NCI-H128 (cell line): Measurements from ENCODE around the gene PPP1R14C.

Experiments
- DNase-seq: peaks from one replicate; lab custom pipeline; 2025; ENCODE audit not compliant: unreplicated experiment; lab: John Stamatoyannopoulos, UW

Gene PPP1R14C

GRCh38 chr6:150189122-150189521, 46.3 kb downstream of the PPP1R14C start:
- no peak for DNase-seq

DNA sequence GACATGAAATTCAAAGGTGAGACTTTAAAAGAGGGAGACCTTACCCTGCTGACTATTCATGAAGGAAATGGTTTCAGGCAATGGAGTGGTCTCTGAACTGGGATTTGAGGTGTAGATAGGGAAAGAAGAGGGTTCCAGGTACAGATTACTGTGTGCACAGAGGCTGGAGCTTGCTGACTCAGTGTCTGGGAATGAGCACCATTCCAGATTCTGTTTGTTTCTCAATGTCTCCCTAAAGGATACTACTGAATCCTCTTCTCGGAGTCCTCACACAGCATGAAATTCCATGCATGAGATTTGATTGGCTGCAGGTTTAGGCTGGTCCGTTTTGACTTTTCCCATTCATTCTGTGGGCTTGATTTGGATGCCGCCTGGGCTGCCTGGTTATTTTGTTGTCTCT, 49.0 kb downstream of the PPP1R14C start:
- DNase-seq = no peak

GRCh38 chr6:150194195-150194594, 51.4 kb downstream of the PPP1R14C start:
- DNase-seq = no peak

GRCh38 chr6:150195996-150196417, 53.2 kb downstream of the PPP1R14C start:
- no peak for DNase-seq

DNA sequence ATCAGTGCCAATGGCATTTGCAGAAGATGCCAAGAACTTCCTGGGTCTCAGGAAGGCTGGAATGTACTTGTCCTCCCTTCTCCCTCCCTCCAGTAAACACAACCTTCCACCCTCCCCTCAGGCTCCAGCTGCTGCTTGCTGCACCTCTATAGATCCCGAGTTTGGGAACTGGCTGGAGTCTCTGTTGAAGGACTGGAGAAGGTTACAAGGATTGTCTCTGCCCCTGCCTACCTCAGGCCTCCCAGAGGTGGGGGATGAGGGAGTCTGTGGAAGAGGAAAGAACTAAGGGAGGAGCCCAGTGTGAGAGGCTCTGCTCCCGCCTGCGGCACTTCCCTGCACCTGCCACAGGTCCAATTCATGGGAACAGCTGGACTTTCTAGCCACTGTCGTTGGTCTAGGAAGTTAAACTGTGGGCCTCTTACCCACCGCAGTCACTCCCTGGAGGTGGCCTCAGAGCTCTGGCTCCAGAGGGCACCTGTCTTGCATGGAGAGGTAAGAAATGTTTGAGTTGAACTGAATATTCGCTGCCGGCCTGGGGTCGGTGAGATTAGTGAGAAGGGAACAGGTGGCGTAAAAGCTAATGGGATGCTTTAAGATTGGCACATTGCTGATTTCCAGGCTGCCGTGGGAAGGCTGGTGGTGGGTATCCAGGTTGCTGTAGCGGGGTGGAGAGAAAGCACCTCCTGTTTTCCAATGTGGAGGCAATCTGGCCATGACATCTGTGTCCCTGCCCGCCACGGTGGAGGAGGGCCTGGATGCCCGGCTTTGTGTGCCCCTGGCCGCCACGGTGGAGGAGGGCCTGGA, 54.3 kb downstream of the PPP1R14C start:
- no peak for DNase-seq

DNA sequence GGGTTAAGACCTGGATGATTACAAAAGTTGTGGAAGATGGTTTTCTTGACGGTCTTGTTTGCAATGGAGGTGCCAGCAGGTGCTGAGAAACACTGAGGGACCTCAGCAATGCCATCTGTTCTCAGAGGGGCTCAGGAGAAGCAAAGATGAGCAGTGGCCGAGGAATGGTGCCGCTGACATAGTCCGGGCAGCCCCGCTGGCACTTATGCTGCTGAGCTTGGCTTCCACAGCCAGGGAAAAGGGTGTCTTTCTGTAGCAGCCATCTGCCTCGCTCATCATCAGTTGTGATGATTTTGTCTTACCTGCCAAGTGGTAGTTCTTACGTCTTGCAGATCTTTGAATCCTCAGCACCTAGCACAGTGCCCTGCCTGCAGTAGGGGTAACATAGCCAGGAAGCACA, 55.7 kb downstream of the PPP1R14C start:
- DNase-seq = no peak

DNA sequence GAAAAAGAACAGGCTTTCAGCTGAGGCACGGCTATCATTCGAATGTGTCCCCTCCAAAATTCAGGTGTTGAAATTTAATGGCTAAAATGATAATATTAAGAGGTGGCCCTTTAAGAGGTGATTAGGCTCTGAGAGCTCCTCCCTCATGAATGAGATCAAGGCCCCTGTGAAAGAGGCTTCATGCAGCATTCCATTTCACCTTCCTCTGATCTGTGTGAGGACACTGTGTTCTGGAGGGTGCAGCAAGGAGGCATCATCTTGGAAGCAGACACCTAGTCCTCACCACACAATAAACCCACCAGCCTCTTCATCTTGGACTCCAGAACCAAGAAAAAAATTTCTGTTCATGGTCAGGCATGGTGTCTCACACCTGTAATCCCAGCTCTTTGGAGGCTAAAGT, 56.4 kb downstream of the PPP1R14C start:
- DNase-seq = no peak

DNA sequence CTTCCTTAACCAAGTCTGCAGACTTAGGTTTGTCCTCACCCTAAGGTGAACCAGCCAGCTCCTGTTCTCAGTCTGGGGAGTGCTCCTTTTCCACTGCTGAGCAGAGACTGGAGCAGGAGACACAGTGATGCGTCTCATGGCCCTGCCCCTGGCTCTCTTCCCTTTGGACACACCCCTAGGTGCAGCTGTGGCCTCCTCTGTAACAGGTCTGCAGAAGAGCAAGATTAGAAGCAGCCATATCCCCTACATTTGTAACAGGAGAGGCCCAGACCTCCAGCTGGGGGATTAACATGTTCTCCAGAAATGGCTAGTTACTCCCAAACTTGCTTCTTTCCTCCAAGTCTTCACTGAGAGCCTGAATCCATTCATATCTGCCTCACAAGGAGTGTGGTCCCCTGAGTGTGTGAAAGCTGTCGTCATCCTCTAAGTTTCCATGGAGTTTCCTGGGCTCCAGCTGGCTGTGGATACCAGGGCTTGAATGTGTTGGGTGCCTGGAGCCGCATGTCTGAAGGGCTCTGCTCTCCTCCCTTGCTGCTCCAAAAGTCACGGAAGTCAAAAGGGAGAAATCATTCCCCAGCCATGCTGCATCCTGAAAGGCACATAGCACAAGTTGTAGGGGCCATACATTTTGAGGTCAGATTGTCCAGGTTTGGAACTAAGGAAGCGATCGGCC, 57.7 kb downstream of the PPP1R14C start:
- no peak for DNase-seq

GRCh38 chr6:150201285-150201684, 58.4 kb downstream of the PPP1R14C start:
- no peak for DNase-seq

DNA sequence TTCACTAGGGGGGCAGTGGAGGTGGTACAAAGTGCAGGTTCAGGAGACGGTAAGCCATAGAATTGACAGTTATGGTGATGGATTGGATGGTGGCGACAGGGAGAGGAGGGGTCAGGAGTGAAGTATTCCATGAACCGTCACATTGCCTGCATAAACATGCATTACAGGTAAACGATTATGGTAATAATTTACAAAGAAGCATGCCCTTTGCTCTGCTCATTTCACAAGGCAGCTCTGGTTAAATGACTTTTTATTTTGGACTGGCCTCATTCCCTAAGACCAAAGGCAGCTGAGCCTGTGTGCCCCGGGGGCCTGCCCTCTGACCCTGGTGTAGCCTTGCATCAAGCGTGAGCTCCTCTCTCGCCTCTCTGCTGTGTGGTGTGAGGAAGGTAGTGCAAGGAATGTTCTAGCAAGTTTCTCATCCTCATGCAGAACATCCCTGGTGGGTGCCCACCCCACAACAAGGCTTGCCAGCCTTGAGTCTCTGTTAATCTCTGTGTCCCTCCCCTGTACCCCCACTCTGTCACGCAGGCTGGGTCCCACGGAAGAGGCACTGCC, 59.0 kb downstream of the PPP1R14C start:
- no peak for DNase-seq

DNA sequence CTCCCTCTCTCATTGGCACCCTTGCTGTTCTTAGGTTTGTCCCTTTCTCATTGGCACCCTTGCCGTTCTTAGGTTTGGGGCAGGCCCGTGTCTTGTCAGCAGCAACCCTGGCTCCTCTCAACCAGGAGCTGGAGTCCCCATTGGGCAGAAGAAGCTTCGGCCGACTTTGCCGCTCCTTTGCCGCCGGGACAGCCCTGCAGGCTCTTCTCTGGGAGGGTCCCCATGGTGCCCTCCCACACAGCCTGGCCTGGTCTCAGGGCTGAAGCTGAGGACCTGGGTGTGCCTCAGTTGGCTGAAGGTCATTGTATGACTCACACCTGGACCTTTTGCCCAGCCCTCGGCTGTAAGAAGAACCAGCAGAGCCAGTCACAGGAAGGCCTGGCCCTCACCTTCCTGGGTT, 59.6 kb downstream of the PPP1R14C start:
- DNase-seq = no peak

GRCh38 chr6:150202934-150203333, 60.1 kb downstream of the PPP1R14C start:
- no peak for DNase-seq

DNA sequence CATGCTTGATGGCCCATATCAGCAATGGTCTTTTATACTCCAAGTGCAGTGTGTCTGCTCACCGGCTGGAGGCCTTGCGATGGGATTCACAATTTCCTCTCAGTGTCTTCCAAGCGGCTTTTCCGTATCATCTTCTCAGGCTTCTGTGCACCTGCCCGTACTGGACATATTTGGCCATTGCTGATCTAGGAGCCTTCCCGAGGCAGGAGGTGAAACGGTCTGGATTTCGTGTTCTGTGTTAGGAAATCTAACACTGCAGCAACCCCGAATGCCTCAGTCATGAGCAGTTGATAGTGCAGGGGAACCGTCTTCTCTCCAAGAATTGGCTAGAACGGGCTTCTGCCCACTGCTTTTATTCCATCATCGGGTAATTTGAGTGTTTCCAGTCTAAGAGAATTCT, 60.5 kb downstream of the PPP1R14C start:
- DNase-seq = no peak

DNA sequence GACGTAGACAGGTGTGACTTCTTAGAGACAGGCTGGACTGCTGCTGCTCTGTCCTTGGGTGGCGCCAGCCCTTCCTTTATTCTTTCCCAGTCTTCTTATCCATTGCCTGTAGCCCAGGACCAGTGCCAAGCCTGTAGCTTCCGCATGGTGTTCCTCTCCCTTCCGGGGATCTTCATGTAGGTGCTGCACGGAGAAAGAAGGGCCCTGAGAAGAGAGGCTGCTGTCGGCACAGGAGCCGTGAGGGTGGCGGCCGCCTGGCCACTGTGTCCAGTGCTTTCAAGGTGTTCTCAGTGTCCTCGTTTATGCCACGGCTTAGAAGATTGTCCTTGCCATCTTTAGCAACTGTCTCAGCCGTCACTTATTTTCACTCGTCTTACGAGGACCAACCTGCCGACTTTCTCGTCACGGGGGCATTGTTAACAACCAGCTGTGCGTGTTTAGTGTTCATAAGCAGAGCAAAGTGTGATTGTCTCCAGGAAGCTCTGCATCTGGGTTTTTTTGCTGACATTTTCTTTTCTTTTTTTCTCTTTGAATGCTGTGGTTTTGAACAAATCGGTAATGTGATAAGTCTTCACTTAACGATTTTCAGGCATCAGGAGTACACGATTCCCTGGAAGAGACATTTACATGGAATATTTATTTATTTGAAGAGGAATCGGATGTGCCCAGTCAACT, 61.2 kb downstream of the PPP1R14C start:
- DNase-seq = no peak

DNA sequence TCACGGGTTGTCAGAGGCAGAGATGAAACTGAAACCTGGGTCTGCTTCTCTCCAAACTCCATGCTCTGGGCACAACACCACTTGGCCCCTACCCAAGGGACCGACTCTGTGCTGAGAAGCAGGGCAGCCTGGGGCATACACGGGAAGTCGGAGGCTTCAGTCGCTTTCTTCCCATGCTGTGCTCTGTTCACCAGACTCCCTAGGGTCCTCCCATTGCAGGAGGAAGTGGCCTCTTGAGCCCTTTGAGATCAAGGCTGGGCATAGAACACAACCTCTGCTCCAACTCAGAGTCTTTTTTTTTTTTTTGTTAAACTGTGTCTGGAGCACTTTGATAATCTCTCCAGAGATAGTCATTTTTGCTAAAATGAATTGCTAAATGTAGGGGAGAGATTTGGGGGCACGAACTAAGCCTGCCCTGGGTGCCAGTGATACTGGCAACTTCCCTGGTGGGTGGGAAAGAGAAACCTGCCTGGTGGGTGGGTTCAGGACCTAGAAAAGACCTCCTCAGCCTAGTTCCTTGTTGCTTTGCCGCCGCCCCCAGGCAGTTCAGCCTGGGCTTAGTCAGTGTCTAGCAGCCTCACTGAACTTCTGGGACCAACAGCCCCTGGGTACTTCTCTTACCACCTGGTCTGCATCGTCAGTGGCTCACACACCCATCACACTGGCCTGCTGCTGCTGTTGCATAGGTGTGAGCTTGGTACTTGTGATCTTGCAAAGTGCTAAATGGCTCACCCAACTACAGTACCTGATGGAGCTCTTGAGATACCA, 62.0 kb downstream of the PPP1R14C start:
- DNase-seq = no peak

- DNase-seq = no peak
Observed at GRCh38 chr6:150207931-150208570, 65.2 kb downstream of the PPP1R14C start.

DNA sequence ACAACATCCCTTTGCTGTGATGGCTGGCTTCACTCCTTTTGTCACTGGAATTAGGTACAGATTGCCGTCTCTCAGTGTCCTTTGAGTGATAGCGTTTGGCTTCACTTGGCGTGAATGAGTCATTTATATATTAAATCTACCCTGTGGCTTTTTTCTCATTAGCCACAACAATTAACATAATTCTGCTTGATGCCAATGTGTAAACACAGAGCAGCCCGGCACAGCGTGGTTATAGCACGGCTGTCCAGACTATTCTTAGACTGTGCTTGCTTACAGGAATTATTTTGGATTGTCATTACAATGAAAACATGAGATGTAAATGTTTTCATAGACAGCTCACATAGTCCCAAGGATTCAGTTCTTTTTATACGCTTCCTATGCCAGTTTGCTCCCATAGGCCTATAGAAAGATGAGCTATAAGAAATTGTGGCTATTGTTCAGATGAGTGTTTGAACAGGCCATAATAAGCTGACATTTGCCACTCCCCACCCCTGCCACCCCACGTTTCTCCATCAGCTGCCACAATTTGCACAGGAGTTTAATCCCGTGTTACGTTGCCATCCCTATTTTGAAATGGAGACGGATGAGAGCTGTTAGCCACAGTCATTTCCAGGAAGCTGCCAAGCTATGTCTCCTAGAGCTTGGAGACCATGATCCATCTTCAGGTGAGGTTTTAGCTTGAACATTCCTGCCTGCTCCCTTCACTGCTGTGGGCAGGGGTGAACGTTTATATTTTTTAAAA, 65.9 kb downstream of the PPP1R14C start:
- DNase-seq = no peak

GRCh38 chr6:150209415-150209814, 66.6 kb downstream of the PPP1R14C start:
- no peak for DNase-seq

- DNase-seq = no peak
Observed at GRCh38 chr6:150211700-150212511, 69.1 kb downstream of the PPP1R14C start.
